ENCODE measurements around the gene SLC1A1.

The SLC1A1 gene

DNA sequence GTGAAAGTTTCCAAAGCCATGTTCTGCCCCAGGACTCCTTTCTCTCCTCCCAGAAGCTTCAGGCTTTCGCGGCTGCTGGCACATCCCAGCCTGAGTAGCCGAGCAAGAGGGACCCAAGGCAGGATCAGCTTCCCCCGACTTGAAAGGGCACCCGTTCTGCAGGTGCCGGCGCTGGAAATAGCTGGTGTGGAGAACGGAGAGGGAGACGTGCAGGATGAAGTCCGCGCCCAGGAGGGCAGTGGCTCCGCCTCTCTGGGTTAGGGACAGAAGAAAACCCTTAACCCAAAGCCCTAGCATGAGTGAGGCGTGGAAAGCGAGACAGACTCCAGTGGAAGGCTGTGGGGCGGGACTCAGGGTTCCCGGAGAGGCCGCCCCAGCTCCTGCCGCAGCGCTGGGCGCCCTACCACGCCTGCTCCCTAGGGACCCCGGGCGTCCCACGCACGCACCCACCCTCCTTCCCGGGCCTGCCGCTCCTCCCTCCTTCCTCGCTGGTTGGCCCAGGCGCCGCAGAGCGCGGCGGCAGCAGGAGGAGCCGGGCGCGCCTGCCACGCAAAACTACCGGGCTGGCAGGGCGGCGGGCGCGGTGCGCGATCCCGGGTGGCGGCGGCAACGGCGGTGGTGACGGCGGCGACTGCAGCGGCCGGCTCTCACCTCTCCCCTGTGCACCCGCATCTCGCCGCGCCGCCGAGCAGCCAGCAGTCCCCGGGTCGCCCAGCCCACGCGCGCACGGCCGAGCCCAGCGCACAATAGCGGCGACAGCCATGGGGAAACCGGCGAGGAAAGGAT is at the start of gene SLC1A1:
TSS of gene SLC1A1 (plus strand) at position 550 of the 786 bp plus-strand sequence. CDS start at position 762, 212 bp downstream.
- DNase-seq (ENCODE audit: low read depth): peak; percentile 2

DNA sequence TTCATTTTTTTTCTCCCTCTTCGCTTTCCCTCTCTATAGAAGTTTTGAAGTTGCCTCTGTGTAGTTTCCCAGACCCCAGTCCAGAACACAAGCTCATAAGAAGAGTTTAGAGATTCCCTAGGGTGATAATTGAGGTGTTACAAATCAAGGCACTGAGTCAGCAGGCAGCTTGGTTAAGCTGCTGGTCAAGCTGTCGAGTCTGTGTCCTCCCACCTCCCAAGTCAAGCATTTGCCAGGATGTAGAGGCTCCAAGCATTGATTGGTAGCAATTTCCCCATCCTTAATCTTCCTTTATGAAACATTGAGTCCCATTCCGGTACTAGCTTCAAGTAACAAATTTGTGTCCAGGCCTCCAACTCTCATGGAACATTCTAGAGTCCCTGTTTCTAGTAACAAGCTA is 47.5 kb upstream of the SLC1A1 start:
- DNase-seq (ENCODE audit: low read depth): no peak

DNA sequence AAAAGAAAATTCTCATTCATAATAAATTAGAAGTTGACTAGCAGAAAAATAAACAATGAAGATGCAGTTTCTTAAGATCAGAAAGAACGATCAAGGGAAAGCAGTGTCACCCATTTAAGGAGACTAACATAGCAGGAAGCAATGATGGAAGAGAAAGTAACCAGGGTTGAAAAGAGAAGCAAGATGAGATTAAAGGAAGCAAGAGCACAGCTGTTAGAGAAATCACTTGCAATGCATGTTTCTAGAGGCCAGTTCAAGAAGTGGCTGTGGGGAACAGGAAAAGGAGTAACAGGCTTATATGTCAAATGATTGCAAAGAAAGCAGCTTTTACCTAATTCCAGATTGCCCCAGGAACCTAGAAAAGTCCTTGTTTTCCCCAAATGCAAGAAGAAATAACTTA is 46.8 kb upstream of the SLC1A1 start:
- DNase-seq (ENCODE audit: low read depth): no peak

DNA sequence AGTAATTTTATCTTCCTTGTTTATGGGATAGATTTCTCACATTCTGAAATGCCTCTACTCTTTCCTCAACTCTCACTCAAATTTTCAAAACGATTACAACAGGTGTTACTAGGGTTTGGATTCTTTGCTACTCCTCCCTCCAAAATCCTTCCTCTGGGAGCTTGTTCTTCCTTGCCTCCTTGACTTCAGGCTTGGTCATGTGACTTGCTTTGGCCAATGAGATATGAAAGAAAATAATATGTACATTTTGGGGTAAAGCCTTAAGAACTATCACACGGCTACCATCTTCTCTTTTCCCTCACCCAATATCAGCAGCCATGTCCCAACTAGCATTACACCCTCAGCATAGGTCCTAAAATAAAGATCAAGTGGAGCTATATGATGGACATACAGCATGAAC is 28.8 kb upstream of the SLC1A1 start:
- no peak for DNase-seq (ENCODE audit: low read depth)

DNA sequence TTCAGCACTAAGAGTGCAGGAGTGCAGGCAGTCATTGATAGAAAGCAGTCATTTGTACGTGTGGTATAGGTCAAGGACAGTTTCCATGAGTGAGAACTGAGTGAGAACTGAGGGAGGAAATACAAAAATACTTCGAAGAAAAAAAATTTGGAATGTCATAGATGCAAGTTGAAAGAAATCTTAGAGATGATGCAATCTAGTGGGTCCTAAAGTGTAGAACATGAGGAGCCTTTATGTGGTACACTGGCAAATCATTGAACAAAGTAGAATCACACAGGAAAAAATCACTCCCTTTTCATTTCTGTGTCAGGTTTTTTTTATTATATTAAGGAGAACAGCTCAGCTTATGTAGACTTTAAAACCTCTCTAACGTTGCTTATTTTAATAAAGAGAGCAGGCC is 26.4 kb upstream of the SLC1A1 start:
- DNase-seq (ENCODE audit: low read depth): no peak

DNA sequence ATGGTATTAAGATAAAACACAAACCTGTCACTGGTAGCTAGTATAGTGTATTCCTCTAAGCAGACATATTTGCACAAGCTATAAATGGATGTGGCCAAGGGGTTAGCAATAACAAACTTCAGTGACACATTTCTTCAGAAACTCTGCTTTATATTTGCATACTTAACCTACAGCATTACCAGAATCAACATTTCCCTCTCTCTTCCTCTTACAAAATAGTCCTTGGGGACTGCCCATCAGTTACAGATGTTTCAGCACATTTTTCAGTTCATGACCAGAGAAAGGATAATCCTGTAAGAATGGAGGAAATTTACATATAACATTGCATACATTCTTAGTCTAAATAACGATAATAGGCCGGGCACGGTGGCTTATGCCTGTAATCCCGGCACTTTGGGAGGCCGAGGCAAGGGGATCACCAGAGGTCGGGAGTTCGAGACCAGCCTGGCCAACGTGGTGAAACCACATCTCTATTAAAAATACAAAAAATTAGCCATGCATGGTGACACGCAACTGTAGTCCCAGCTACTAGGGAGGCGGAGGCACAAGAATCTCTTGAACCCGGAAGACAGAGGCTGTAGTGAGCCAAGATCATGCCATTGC is 25.3 kb upstream of the SLC1A1 start:
- no peak for DNase-seq (ENCODE audit: low read depth)

DNA sequence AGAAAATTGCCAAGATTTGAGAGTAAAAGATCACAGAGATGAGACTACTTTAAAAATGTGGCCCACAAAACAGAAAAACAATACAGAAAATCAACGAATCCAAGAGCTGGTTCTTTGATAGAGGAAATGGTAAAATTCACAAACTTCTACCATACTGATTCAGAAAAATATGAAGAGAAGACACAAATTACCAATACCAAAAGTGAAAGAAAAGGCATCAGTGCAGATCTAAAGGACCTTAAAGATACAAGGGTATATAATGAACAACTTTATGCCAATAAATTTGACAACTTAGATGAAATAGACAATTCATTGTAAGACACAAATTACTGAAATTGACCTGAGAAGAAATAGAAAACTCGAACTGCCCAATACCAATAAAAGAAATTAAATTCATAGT is 24.4 kb upstream of the SLC1A1 start:
- no peak for DNase-seq (ENCODE audit: low read depth)

DNA sequence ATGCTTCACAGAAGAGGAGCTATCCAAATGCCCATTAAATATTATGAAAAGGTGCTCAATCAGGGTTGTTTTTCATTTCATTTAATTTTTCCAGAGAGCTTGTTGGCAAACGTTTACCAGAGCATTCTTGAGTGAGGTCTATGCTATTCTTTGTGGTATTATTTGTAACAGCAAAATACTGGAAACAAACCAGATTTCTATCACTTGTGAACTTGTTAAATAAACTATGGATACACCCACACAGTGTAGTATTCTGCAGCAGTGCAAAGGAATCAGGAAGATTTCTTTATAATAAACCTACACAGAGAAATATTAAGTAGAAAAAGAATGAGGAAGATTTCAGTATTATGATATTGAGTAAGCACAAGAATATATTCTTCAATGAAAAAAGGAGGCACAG is 15.0 kb upstream of the SLC1A1 start:
- no peak for DNase-seq (ENCODE audit: low read depth)

DNA sequence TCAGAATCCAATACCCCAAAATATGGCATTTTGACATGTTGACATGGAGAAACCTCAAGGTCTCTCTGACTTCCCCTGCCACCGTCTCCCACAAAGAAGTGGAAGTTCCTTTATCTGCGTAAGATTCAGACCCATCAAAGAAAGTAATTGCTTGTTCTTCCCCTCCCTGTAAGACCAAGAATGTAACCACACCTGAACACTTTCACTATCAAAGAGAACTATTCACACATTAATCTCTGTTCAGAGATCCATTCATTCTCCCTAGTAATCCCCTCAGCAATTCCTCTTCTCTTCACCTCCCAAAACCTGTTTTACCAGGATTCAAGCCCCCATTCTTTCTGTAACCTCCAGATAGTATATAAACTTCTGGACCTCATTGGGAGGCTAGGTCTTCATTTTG is 4.1 kb upstream of the SLC1A1 start:
- DNase-seq (ENCODE audit: low read depth): no peak

DNA sequence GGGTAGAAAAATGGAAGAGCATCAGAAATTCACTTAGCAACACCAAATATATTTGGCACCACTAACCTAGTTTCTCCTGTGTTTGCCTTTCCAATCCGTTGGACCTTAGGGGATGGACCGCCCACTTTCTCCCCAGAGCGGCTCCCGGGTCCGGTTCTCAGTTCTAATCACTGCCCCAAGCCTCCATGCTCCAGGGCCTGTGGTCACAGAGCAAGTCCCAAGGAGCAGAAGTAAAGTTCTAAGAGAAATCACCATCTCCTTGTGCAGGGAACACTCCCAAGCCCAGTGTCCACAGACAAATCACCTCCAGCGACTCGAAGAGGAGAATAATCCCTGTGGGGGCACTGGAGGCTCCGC is 728 bp upstream of the SLC1A1 start:
- no peak for DNase-seq (ENCODE audit: low read depth)

DNA sequence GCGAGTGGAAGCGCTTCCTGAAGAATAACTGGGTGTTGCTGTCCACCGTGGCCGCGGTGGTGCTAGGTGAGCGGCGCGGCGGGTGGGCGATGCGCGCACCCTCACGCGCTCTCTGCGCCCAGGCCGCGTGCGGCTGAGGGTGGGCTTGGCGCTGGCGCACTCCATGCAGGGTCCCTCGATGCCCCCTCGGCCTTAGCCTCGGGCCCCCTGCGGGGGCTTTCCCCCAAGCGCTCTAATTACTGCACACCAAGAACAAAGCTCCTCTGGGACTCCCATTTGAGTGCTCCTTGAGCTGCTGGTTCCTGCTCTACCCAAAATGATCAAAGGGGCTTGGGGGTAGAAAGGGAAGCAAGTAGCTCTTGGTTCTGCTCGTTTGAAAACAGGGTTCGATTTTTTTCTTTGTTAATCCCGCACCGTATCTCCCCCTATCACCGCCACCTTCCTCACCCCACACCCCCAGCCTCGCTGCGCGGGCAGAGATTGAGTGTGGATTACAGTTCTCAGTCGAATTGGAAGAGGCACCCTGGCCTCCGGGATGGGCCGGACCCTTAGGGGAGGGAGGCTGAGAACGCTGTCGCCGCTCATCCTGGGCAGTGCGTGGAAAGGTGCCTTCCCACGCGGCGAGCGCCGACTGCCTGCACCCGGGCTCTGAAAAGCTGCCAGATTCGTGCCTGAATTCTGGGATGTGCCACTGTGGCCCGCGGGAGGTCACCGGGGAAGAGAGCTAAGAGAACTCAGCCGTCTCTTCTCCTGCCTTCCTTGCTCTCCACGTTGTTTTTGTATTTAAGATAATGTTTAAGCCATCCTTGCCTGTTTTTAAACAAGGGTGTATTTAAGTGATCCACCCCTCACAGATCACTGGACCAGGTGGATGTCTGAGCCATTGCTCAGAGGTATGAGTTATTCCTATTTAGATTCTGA is 697 bp downstream of the SLC1A1 start:
- no peak for DNase-seq (ENCODE audit: low read depth)

DNA sequence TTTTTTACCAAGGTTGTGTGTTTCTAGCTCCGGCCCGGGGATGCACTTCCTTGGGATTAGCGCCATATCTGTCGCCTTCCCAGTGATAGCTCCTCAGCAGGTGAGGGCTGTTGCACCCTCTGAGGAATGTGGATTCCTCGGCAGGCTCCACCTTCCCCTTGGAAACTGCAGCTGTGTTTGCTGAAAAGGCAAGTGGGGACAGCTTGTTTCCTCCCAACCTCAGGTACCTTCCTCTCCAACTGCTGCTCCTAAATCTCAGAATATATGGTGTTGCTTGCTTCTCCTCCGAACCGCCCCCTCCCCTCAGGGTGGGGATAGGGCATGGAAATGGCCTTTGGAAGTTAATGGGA is 1.3 kb downstream of the SLC1A1 start:
- DNase-seq (ENCODE audit: low read depth): no peak

DNA sequence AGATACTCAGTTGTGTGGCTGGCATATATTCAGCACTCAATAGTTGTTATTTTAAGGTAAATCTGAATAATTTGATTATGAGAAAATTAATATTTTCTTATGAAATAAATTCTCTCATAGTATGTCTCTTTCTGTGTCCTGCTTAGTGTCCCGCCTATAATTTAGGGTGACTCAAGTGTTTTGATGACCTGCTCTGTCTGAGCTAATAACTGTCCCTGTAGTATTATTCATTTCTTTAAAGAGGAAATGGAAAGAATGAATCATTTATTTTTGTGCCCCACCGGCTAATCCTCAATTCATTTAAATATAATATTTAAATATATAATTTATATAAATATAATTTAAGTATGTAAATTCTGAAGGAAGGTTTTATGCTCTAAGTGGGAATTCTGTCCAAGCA is 4.1 kb downstream of the SLC1A1 start:
- no peak for DNase-seq (ENCODE audit: low read depth)

DNA sequence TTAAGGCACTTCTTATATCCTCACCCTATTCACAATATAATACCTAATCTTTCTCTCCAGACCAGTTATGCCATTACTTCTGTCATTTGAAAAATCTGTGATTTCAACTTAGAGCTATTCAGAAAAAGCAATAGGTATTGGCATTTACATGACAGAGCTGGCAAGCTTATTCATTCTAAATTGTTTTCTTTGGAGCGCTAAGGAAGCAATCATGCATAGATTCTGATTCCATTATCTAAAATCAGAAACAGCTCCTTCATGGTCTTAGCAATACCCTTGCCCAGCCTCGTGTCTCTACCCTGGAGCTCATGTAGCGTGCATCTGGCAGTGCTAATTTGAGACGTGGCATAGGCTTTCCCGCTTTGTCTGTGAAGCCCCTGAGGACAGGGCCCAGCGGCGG is 4.5 kb downstream of the SLC1A1 start:
- DNase-seq (ENCODE audit: low read depth): no peak

DNA sequence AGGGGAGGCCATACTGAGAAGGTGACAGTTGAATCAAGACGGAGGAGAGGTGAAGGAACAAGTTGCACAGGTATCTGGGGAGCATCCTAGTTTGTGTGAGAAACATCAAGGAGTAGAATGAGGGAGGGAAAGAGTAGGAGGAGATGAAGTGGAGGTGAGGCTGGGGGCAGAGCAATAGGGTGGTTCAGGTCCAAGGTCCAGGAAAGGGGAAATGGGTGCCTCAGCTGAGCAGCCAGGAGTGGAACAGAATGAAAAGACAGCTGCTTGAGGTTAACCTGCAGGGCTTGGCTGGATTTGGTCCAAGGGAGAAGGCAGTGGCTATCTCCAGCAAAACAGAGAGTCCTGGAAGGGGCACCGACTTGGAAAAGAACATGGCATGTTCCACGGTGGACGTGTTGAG is 5.3 kb downstream of the SLC1A1 start:
- DNase-seq (ENCODE audit: low read depth): no peak

DNA sequence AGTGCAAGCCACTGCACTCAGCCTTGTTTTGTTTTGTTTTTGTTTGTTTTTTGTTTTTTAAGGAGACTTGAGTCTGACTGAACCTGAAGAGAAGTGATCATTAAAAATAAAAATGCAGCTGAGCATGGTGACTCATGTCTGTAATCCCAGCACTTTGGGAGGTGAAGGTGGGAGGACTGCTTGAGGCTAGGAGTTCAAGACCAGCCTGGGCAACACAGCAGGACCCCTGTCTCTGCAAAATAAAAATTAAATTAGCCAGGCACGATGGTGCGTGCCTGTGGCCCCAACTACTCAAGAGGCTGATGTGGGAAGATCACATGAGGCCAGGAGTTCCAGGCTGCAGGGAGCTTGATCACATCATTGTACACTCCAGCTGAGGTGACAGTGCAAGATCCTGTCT is 6.2 kb downstream of the SLC1A1 start:
- no peak for DNase-seq (ENCODE audit: low read depth)

DNA sequence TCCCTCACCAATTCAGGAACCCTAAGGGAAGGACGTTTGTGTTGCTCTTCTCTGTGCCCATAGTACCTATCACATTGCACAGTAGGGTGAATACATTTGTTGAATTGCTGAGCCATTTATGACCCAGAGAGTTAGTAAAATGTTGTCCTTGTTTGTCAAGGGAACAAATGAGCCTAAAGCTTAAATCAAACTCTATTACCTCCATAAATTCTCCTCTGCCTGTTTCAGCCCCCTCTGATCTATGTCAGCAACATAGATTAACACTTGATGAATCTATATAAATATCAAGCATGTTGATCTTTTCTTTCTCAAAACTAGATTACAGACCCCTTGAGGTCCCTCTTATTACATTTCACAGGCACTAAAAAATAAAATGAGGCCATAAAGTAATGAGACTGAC is 7.1 kb downstream of the SLC1A1 start:
- DNase-seq (ENCODE audit: low read depth): no peak

DNA sequence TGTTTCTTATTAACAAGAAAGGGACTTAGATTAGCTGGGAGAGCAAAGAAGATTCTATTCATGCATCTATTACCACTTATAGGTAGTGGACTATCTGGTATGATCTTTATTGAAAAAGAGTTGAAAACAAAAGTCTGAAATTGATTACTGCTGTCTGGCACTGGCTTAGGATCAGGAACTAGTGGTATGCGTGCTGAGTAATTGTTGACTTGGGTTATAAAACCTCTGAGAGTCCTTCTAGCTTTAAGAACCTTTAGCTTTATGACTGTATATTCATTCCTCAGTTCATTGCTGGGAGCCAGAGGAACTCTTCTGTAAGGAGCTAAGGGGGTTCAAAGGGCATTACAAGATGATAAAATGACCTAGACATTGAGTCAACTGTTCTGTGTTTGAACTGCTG is 7.6 kb downstream of the SLC1A1 start:
- DNase-seq (ENCODE audit: low read depth): no peak

DNA sequence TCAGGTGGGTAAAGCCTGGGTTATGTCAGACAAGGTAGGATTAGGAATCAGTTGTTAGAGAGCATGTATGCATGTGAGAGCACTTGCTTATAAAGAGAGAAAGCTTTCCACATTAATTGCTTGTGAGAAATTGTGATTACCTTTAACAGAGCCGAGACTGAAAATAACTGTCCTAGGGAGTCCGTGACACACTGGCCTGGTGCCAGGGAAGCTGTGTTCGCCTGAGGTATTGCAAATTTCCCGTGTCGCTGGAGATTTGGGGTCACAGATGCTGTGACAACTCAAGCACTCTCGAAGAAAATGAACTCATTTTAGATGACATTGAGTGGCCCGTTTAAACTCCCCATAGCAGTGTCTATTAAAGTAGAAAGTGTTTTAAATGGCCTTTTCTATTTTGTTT is 9.6 kb downstream of the SLC1A1 start:
- DNase-seq (ENCODE audit: low read depth): no peak

DNA sequence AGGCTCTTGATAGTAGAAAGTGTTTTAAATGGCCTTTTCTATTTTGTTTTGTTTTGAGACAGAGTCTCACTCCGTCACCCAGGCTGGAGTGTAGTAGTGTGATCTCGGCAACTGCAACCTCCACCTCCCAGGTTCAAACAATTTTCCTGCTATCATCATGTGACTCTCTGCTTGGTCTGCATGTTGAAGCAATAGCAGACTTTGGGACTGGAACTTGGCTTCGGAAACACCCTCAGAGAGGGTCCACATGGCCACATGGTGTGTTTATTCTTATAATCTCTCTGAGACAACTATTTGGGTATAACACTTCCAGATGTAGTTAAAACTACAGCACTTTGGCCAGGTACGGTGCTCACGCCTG is 10.9 kb downstream of the SLC1A1 start:
- no peak for DNase-seq (ENCODE audit: low read depth)

DNA sequence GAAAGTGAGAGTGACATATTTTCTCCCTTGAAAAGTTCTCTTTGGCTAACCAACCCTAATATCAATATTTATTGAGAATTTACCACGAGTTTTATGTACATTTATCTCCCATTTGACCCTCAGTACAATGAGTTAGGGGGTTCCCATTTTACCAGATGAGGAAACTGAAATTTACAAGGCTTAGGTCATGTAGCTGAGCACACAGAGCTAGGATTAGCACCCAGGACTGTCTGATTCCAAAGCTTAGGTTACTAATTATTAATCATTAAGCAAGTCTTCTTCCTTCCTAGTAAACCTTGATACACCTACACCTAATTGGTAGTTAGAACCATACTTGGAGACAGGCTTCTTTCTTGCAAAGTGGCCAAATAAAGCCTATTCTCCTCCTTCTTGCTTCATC is 12.2 kb downstream of the SLC1A1 start:
- no peak for DNase-seq (ENCODE audit: low read depth)

DNA sequence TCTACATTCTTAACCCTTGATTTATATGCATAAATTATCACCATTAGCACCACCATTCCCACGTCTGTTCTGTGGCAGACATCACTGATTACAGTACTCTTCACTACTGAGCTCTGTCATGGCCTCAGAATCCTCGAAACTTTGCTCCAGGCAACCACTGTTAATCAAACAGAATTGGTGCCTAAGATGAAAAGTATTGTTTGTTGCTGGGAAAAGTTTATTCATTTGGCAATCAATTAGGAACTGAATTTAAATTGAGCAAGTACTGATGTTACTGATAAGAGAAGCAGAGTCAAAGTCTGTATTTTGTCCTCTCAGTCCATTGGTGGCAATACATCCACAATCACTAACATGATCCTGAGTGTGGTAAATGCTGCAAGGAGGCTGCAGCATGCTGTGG is 12.8 kb downstream of the SLC1A1 start:
- no peak for DNase-seq (ENCODE audit: low read depth)

DNA sequence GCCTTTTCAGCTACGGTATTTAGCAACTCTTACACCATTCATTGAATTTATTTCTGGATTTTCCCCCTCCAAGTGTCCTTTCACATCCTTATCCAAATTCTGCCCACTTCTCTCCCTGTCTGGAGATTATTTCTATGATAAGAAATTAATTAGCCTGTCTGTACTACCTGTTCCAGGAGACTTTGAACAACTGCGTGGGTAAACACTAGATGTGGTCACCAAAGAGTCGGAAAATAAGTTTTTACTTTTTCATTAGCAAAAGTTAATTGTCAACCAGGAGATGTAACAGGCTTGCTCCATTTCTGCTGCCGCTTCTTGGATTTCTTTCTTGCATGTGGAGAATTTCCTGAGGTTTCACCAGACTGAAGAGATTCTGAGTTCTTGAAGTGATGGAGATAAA is 14.0 kb downstream of the SLC1A1 start:
- no peak for DNase-seq (ENCODE audit: low read depth)
